ENCODE measurements around the gene CDC6.

Gene CDC6

GRCh38 chr17:40312131-40312731, 24.6 kb downstream of the CDC6 start:
- no peak for DNase-seq (ENCODE audit: low read depth in 2 of 2)

GRCh38 chr17:40312893-40313667, 25.4 kb downstream of the CDC6 start:
- no peak for DNase-seq (ENCODE audit: low read depth in 2 of 2)

GRCh38 chr17:40313668-40314583, 26.2 kb downstream of the CDC6 start:
- DNase-seq (ENCODE audit: low read depth in 2 of 2), result no peak

GRCh38 chr17:40314584-40314956, 26.9 kb downstream of the CDC6 start:
- DNase-seq (ENCODE audit: low read depth in 2 of 2), result peak in 1 of 2 experiments; percentile 58

DNA sequence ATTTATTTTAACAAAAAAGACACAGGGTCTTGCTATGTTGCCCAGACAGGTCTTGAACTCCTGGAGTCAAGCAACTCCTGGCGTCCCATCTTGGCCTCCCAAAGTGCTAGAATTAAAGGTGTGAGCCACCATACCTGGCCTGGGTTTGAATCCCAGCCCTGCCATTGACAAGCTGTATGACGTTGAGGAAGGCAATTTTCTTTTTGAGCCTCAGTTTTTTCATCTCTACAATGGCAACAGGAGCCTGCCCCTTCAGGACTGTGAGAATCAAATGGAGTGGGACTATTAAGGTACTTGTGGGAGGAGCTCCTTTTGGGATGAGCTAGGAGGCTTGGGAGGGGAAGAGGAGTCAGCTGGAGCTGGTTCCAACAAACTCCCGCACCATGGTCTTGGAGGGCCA, 27.5 kb downstream of the CDC6 start:
- DNase-seq (ENCODE audit: low read depth in 2 of 2), result no peak

- no peak for DNase-seq (ENCODE audit: low read depth in 2 of 2)
These were observed 28.2 kb downstream of the CDC6 start for GRCh38 chr17:40315678-40316570.

DNA sequence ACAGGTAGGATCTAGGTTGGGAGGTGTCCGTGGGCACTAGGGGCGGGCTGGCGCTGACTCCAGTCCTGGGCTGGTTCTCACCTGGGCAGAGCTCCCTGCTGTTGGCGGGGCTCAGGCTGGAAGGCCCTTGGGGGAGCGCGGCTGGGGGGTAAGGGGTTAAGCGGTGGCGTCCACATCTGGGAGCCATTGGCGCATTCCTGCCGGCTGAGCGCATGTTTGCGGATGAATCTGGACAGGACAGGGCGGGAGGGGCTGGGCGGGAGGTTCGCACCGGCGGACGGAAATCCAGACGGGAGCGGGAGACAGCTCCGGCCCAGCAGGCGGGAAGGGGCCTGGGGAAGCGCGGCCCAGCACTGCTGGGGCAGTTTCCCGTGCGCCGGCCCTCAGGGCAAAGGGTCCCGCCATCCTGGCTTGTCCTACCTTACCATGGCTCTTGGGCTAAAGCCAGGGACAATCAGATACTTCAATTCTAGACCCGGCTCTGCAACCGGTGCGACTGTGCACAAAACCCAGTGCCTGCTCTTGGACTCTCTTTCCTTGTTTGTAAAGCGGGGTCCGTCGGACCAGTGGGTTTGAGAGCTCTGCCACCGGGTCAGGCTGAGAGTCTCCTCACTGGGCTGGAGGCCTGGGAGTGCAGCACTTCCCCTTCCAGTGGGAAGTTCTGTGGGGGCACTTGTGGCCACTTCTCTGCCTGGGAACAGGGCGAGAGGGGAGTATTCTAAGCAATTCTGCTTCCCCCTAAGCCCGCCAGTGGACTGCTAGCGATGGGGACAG, 29.1 kb downstream of the CDC6 start:
- peak in 1 of 2 experiments; percentile 59 for DNase-seq (ENCODE audit: low read depth in 2 of 2)

DNA sequence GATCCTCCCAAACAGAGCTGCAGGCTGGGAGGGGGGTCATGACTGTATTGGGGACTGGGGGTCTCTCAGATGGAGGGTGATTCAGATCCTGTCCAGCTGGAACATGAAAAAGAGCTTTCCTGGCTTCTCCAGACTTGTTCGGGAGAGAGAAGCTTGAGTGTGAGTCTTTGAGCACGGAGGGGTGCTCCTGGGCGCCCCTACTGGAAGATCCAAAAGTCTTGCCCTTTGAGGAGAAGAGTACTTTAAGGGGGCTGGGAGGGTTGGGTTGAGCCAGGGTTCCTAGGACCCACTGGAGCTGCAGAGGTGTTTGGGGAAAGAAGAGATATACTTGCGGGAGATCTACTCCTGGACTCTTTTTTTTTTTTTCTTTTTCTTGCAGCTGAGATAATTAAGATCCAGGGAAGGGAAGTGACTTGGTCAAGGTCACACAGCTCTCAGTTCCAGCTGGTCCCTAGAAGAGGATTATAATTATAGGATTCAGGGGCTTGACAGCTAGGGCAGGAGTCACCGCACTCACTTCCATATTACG, 29.7 kb downstream of the CDC6 start:
- no peak for DNase-seq (ENCODE audit: low read depth in 2 of 2)

GRCh38 chr17:40317880-40318829, 30.5 kb downstream of the CDC6 start:
- peak; percentile 90 to 92 for DNase-seq (ENCODE audit: low read depth in 2 of 2)

DNA sequence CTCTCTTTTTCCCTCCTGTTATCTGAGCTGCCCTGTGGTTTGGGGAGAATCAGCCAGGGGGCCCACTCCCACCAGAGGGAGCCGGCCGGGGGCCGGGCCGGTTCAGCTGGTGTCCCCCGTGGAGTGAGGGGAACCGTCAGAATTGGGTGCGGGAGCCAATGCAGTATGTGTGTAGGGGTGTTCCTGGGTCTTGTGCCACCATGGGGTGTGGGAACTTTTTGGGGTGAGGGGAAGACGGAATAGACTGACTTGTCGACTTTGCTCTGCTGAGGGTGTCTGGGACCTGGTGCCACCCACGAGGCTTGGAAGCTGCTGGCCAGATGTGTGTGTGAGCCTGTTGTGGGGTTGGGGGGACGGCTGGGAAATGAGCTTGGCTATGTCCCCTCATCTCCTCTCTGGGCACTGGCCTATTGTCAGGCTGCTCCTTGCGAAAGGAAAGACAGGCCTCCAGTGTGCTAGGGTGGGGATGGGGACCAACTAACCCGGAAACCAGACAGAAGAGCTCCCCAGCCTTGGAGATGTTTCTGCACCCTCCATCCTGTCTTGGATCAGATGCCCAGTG, 31.2 kb downstream of the CDC6 start:
- no peak for DNase-seq (ENCODE audit: low read depth in 2 of 2)

DNA sequence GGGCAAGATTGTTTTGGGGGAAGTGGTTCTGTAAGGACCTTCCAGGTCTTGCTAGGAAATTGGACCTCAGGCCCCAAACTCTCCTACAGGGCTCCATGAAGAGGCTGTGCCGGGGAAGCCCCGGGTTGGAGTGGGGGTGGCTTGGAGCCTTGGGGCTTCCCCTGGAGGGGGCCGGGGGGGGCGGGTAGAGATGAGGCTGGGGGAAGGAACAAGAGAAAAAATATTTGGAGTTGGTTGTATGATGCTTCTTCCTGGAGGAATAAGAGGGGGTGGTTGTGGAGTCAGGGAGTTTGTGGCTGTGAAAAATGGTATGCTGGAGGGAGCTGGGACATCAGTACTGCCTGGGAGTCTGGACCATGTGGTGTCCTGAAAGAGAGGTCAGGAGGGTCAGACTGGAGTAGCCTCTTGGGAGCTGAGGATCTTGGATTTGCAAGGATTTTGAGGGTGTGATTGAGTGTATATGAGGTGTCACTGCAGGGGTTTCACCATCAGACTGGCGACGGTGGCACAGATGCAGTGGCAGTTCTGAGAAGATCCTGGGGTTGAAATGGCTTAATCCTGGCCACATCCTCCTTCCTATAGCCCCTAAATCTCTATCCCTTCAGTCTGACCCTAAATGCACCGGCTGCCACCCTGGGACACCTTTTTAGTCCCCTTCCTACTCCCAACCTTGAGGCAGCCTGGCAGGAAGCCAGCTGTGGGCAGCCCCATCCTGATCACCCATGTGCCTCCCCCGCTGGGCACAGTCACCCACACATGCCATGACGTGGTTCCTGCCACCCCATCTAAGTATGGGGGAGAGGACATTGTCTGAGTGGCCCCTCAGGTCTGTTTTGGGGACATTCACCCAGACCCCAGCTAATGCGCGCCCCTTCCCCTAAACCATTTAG, 32.2 kb downstream of the CDC6 start:
- DNase-seq (ENCODE audit: low read depth in 2 of 2), result no peak

GRCh38 chr17:40320756-40321523, 33.3 kb downstream of the CDC6 start:
- no peak for DNase-seq (ENCODE audit: low read depth in 2 of 2)

DNA sequence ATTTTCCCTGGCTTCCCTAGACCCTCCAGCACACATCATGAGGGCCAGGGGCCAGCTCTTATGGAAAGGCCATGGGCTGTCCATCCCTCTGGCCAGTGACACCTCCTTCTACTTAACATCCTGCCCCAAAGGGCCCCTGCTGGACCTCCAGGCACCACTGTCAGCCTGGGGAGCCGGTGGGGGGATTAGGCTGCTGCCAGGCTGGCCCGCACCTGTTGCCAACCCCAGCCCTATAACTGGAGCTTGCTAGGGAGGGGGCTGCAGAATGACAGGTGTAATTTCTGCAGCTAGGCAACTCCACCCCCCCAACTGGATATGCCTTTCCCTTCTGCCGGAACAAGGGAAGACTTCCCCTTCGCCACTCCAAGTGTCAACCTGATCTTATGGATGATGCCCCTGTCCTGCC, 33.8 kb downstream of the CDC6 start:
- DNase-seq (ENCODE audit: low read depth in 2 of 2), result no peak

GRCh38 chr17:40321961-40322357, 34.3 kb downstream of the CDC6 start:
- DNase-seq (ENCODE audit: low read depth in 2 of 2), result no peak

DNA sequence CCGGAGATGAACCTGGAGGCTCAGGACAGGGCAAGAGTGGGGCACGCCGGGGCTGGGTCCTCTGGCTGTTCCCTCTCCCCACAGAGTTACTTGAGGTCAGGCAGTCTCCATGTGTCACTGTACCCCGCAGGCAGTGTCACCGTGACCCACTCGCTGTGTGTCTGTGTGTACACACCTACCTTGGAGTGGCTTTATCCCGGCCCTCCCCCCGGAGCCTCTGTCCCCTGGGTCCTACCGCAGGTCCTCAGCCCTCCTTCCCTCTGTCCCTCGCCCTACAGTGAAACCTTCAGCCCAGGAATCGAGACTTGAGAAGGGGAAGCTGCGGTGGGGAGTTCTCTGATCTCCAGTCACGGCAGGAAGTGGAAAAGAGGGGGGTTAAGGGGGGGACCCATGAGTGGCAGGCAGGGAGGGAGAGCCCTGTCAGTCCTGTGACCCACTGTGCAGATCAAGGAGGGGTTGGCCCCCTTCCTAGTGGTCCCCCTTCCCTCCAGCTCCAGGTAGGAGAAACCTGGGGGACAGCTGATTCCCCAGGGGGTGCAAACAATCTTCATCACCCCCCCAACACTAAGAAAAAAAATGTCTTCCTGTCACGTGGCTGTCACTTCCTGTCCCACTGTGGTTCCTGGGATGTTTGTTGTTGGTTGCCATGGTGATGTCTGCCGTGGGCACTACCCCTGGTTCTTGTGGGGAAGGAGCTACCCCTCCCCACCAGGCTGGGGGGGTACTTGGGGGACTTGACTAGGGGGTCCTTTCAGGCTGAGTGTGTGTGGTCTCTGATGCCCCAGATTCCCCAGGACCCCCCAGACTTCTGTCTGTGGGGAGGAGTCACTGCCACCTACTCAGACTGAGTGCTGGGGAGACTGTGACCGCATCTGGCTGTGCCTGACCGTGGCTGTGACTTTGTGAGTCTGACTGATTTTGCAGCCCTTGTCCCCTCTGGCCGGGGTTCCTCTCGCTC, 35.0 kb downstream of the CDC6 start:
- DNase-seq (ENCODE audit: low read depth in 2 of 2), result no peak

All from fibroblast of skin of left quadriceps (primary cell).